A549 (cell line): Measurements from ENCODE around the gene IL2RA. TPM values are rescaled to one million over a fixed set of nuclear protein-coding genes. Genes with fewer than 3 reads are reported as not detected.

Experiments used
- ATAC-seq, 2 experiments: fragments of 200-7000 bp in 1 of 2; fragments of >200 bp in 1 of 2; cut with Nextera tagmentation in 1 of 2; cut with Tn5 transposase in 1 of 2; 3 replicates each; pipeline versions ENCODE4 v1.8.0 to v1.9.1; 2018 to 2020; ENCODE audit warnings: mild to moderate bottlenecking in 1 of 2, moderate library complexity in 1 of 2
- CTCF ChIA-PET: fragments of 300-600 bp; sonication (Branson Sonifier 250); formaldehyde crosslinking; extraction: SDS; loops from one replicate; lab custom pipeline; 2021; ENCODE audit warnings: antibody characterized with exemption, inconsistent platforms; lab: Yijun Ruan, JAX
- POLR2A ChIA-PET: fragments of 350-600 bp; formaldehyde crosslinking; extraction: SDS; loops from one replicate; lab custom pipeline; 2021; ENCODE audit warnings: antibody characterized with exemption, inconsistent platforms; lab: Yijun Ruan, JAX
- DNase-seq, 2 experiments: peaks; one replicate each; pipeline versions ENCODE4 v3.0.0 to v3.0.0-alpha.2; 2011 to 2016; ENCODE audit warnings: low read depth in 1 of 2, low spot score in 1 of 2
- FAIRE-seq: peaks from 2 replicates; lab custom pipeline; 2011; peaks lifted over from hg19 to GRCh38; lab: Jason Lieb, UNC
- H3K27ac ChIP-seq, 2 experiments: fragments of >200 bp; sonication (Bioruptor Twin); formaldehyde crosslinking; 3 replicates each; pipeline ENCODE4 v1.5.1; 2016 to 2017
- H3K4me1 ChIP-seq: fragments of >200 bp; sonication (Bioruptor Twin); formaldehyde crosslinking; 3 replicates; pipeline ENCODE4 v1.6.1; 2016
- H3K4me2 ChIP-seq: fragments of >200 bp; sonication (Bioruptor Twin); formaldehyde crosslinking; 3 replicates; pipeline ENCODE4 v1.6.1; 2016
- H3K4me3 ChIP-seq: fragments of >200 bp; sonication (Bioruptor Twin); formaldehyde crosslinking; 3 replicates; pipeline ENCODE4 v1.5.1; 2016
- H3K9me3 ChIP-seq: fragments of >200 bp; sonication (Bioruptor Twin); formaldehyde crosslinking; 3 replicates; pipeline ENCODE4 v1.6.1; 2016
- BCL3 ChIP-seq: fragments of >200 bp; sonication (Bioruptor Twin); formaldehyde crosslinking; IDR thresholded peaks from 3 replicates; pipeline ENCODE4 v1.6.1; 2016
- CBX2 ChIP-seq: fragments of 200-600 bp; sonication (generic); IDR thresholded peaks from 2 replicates; pipeline ENCODE4 v1.6.1; 2016; ENCODE audit warnings: low read depth, mild to moderate bottlenecking, borderline replicate concordance
- CBX8 ChIP-seq: fragments of 200-600 bp; sonication (generic); IDR thresholded peaks from 2 replicates; pipeline ENCODE4 v1.6.1; 2016
- CHD4 ChIP-seq: fragments of 200-600 bp; sonication (generic); IDR thresholded peaks from 2 replicates; pipeline ENCODE4 v1.6.1; 2016; ENCODE audit warnings: antibody characterized with exemption, mild to moderate bottlenecking, borderline replicate concordance
- EHMT2 ChIP-seq: fragments of 200-600 bp; sonication (generic); IDR thresholded peaks from 2 replicates; pipeline ENCODE4 v1.6.1; 2016; ENCODE audit warnings: antibody characterized with exemption, low read depth, mild to moderate bottlenecking, moderate library complexity
- ELK1 ChIP-seq: fragments of 150-350 bp; IDR thresholded peaks from 2 replicates; pipeline ENCODE4 v1.6.1; 2014; ENCODE audit warnings: low read depth, mild to moderate bottlenecking, low read length
- EP300 ChIP-seq, 2 experiments: fragments of >200 bp; sonication (Bioruptor Twin); formaldehyde crosslinking; IDR thresholded peaks; 2 replicates in 1 of 2; 3 replicates in 1 of 2; pipeline ENCODE4 v1.6.1; 2016 to 2017
- ESRRA ChIP-seq: fragments of 150-350 bp; IDR thresholded peaks from 2 replicates; pipeline ENCODE4 v1.6.1; 2014; ENCODE audit warnings: mild to moderate bottlenecking, low read length, borderline replicate concordance
- FOSL2 ChIP-seq, 2 experiments: fragments of 450-650 bp in 1 of 2; fragments of >200 bp in 1 of 2; sonication (Bioruptor Twin) in 1 of 2; formaldehyde crosslinking; IDR thresholded peaks; 2 replicates each; pipeline versions ENCODE4 v1.5.0 to v1.6.1; 2016 to 2020; ENCODE audit warnings: mild to moderate bottlenecking in 1 of 2, moderate library complexity in 1 of 2
- FOXS1 ChIP-seq: fragments of 250-450 bp; sonication (Bioruptor Pico); IDR thresholded peaks from 2 replicates; pipeline ENCODE4 v1.5.0; 2020; ENCODE audit warnings: mild to moderate bottlenecking, moderate library complexity
- GATA3 ChIP-seq: IDR thresholded peaks from 2 replicates; pipeline ENCODE4 v1.6.1; 2012; ENCODE audit warnings: borderline replicate concordance
- HDAC2 ChIP-seq: fragments of 200-600 bp; sonication (generic); IDR thresholded peaks from 2 replicates; pipeline ENCODE4 v1.6.1; 2016
- HEYL ChIP-seq: fragments of 250-450 bp; sonication (Bioruptor Pico); IDR thresholded peaks from 2 replicates; pipeline ENCODE4 v1.8.0; 2021; ENCODE audit warnings: mild to moderate bottlenecking, moderate library complexity
- HOXA7 ChIP-seq: fragments of 250-450 bp; sonication (Bioruptor Pico); IDR thresholded peaks from 2 replicates; pipeline ENCODE4 v1.5.0; 2020; ENCODE audit warnings: mild to moderate bottlenecking, moderate library complexity
- HOXB13 ChIP-seq: fragments of 250-450 bp; sonication (Bioruptor Pico); IDR thresholded peaks from 2 replicates; pipeline ENCODE4 v1.5.0; 2020; ENCODE audit warnings: low read depth, mild to moderate bottlenecking, moderate library complexity
- HOXB5 ChIP-seq: fragments of 250-450 bp; sonication (Bioruptor Pico); IDR thresholded peaks from 2 replicates; pipeline ENCODE4 v1.5.0; 2020; ENCODE audit warnings: mild to moderate bottlenecking, moderate library complexity
- JUN ChIP-seq, 2 experiments: fragments of >200 bp; sonication (Bioruptor Twin); formaldehyde crosslinking; IDR thresholded peaks; 2 replicates in 1 of 2; 3 replicates in 1 of 2; pipeline ENCODE4 v1.6.1; 2016 to 2017
- JUNB ChIP-seq: fragments of >200 bp; sonication (Bioruptor Twin); formaldehyde crosslinking; IDR thresholded peaks from 2 replicates; pipeline ENCODE4 v1.6.1; 2016
- KDM1A ChIP-seq: fragments of 200-600 bp; sonication (generic); IDR thresholded peaks from 2 replicates; pipeline ENCODE4 v1.6.1; 2016; ENCODE audit warnings: low read depth, mild to moderate bottlenecking
- KDM5A ChIP-seq: fragments of 200-600 bp; sonication (generic); IDR thresholded peaks from 2 replicates; pipeline ENCODE4 v1.6.1; 2016; ENCODE audit warnings: antibody characterized with exemption, mild to moderate bottlenecking
- MYC ChIP-seq: IDR thresholded peaks from 2 replicates; pipeline ENCODE4 v1.6.1; 2012; ENCODE audit warnings: mild to moderate bottlenecking, inconsistent platforms, low read length, improper control_type of control experiment, borderline replicate concordance
- NR3C1 ChIP-seq: fragments of >200 bp; sonication (Bioruptor Twin); formaldehyde crosslinking; IDR thresholded peaks from 3 replicates; pipeline ENCODE4 v1.6.1; 2017
- POLR2A ChIP-seq: IDR thresholded peaks from 2 replicates; pipeline ENCODE4 v1.6.1; 2012; ENCODE audit warnings: mild to moderate bottlenecking, low read length
- POLR2AphosphoS2 ChIP-seq: conservative IDR thresholded peaks from 2 replicates; pipeline ENCODE4 v1.6.1; 2012; ENCODE audit warnings: low read length, improper control_type of control experiment, inconsistent platforms
- RARB ChIP-seq: fragments of 250-450 bp; sonication (Bioruptor Pico); IDR thresholded peaks from 2 replicates; pipeline ENCODE4 v1.8.0; 2021; ENCODE audit warnings: mild to moderate bottlenecking, moderate library complexity
- REST ChIP-seq: fragments of 200-600 bp; sonication (generic); IDR thresholded peaks from 2 replicates; pipeline ENCODE4 v1.6.1; 2016; ENCODE audit warnings: antibody characterized with exemption, mild to moderate bottlenecking, moderate library complexity
- RNF2 ChIP-seq: fragments of 200-600 bp; sonication (generic); IDR thresholded peaks from 2 replicates; pipeline ENCODE4 v1.6.1; 2016; ENCODE audit warnings: low read depth, mild to moderate bottlenecking, antibody characterized with exemption, moderate library complexity, borderline replicate concordance
- TFCP2L1 ChIP-seq: fragments of 250-450 bp; sonication (Bioruptor Pico); IDR thresholded peaks from 2 replicates; pipeline ENCODE4 v1.5.0; 2021; ENCODE audit warnings: mild to moderate bottlenecking
- USF2 ChIP-seq: fragments of 450-650 bp; IDR thresholded peaks from 2 replicates; pipeline ENCODE4 v1.6.1; 2014; ENCODE audit warnings: antibody characterized with exemption
- ZSCAN20 ChIP-seq: fragments of 250-450 bp; sonication (Bioruptor Pico); IDR thresholded peaks from 2 replicates; pipeline ENCODE4 v1.8.0; 2022; ENCODE audit warnings: mild to moderate bottlenecking, moderate library complexity
- WGBS: methylation state at CpG from one replicate; pipeline ENCODE4 v1.1.6; 2017; ENCODE audit errors: missing lambda C conversion rate; 5-methylcytosine and 5-hydroxymethylcytosine counted together
- polyA plus RNA-seq, 4 experiments: library from polyadenylated mRNA; depleted of rRNA in 3 of 4; stranded (reverse); fragments of >200 nt; fragmentation: RNase III in 1 of 4; extraction: RNeasy Plus Mini Kit Qiagen cat#74134 plus additional on column Dnase treatment in 1 of 4; gene quantifications; 2 replicates in 3 of 4; 3 replicates in 1 of 4; pipeline ENCODE4 v1.2.3, GENCODE V29; 2011 to 2017

Gene IL2RA
- polyA plus RNA-seq, 2 of the 4 experiments (the other 2 are of a cell fraction): not detected

- FAIRE-seq (no peak), ATAC-seq (no peak), DNase-seq (no peak)
- H3K9me3 ChIP-seq: peaks cover 19% of the 10 kb centered on the region
- H3K4me2 ChIP-seq: no peak overlapping the region
- CTCF ChIA-PET: interaction anchor here (2.1 kb wide), 1 partner anchor 16 kb away, joined by 10 read pairs; no protein-coding TSS in a partner anchor
- H3K27ac ChIP-seq: no peak overlapping the region
- no peak for TF ChIP-seq HDAC2
- no peak for TF ChIP-seq CBX2
- no peak for TF ChIP-seq NR3C1
- no peak for TF ChIP-seq GATA3
- TF ChIP-seq RNF2: no peak
- no peak for TF ChIP-seq FOSL2 (IDR thresholded peaks at IDR 0.05)
- TF ChIP-seq FOSL2 (CRISPR knock-in tag; IDR thresholded peaks at IDR 0.05): no peak
- no peak for TF ChIP-seq KDM5A
- TF ChIP-seq CHD4: no peak
- no peak for TF ChIP-seq REST
- no peak for TF ChIP-seq FOXS1 (CRISPR knock-in tag)
- no peak for TF ChIP-seq POLR2AphosphoS2
- TF ChIP-seq KDM1A: no peak
- TF ChIP-seq CBX8: no peak
- TF ChIP-seq EP300 (IDR thresholded peaks at IDR 0.05): no peak
- no peak for TF ChIP-seq ZSCAN20 (CRISPR knock-in tag)
- no peak overlapping the region for H3K4me3 ChIP-seq
- WGBS: 63% methylated on average over 7 of the region's 7 CpGs
- no peaks in the 10 kb centered on the region for H3K4me1 ChIP-seq
- POLR2A ChIA-PET: no interaction called here
These were observed 31.9 kb downstream of the IL2RA start for GRCh38 chr10:6030217-6030616.

- ATAC-seq (no peak), FAIRE-seq (no peak), DNase-seq (no peak)
- CTCF ChIA-PET: interaction anchor here (0.7 to 1.7 kb wide), 4 partner anchors 8 to 1213 kb away, joined by 3 to 6 read pairs (median 4); no protein-coding TSS in a partner anchor
- POLR2A ChIA-PET: no interaction called here
- Histone ChIP-seq H3K27ac (no peak overlapping the region), H3K9me3 (peaks cover 19% of the 10 kb centered on the region), H3K4me3 (no peak overlapping the region), H3K4me1 (no peaks in the 10 kb centered on the region), H3K4me2 (no peak overlapping the region)
- WGBS: 19% methylated on average over 6 of the region's 6 CpGs
- TF ChIP-seq KDM1A: no peak
- no peak for TF ChIP-seq MYC
- TF ChIP-seq JUN (IDR thresholded peaks at IDR 0.05): no peak
- no peak for TF ChIP-seq BCL3
- no peak for TF ChIP-seq JUNB
- no peak for TF ChIP-seq EHMT2
- TF ChIP-seq POLR2AphosphoS2: no peak
- no peak for TF ChIP-seq RNF2
- no peak for TF ChIP-seq FOSL2 (IDR thresholded peaks at IDR 0.05)
- no peak for TF ChIP-seq FOSL2 (CRISPR knock-in tag; IDR thresholded peaks at IDR 0.05)
- TF ChIP-seq ELK1: no peak
- no peak for TF ChIP-seq HOXB5
- no peak for TF ChIP-seq TFCP2L1
- no peak for TF ChIP-seq ZSCAN20 (CRISPR knock-in tag)
- TF ChIP-seq HEYL (CRISPR knock-in tag): no peak
- no peak for TF ChIP-seq HOXA7 (CRISPR knock-in tag)
- no peak for TF ChIP-seq ESRRA
- TF ChIP-seq POLR2A: no peak
- TF ChIP-seq USF2: no peak
- no peak for TF ChIP-seq HOXB13
- no peak for TF ChIP-seq RARB (CRISPR knock-in tag)
These were observed 34.2 kb downstream of the IL2RA start for GRCh38 chr10:6027929-6028328.
